Measurements from ENCODE around the gene ATG5.

The ATG5 gene

GRCh38 chr6:106324726-106325335, 729 bp downstream of the ATG5 start:
- Mint-ChIP-seq H3K27ac (peak overlapping the region; percentile 97), H3K9me3 (no peaks in the 10 kb centered on the region), H3K4me1 (ENCODE audit: low read depth) (peaks cover 33% of the 10 kb centered on the region), H3K36me3 (ENCODE audit: low read depth) (peaks cover 9% of the 10 kb centered on the region), H3K4me3 (peak overlapping the region; percentile 98), H3K27me3 (ENCODE audit: low read depth) (peaks cover 17% of the 10 kb centered on the region)

GRCh38 chr6:106321940-106322339, 3.6 kb downstream of the ATG5 start:
- Mint-ChIP-seq H3K9me3 (no peaks in the 10 kb centered on the region), H3K27me3 (ENCODE audit: low read depth) (peaks cover 6% of the 10 kb centered on the region), H3K27ac (no peak overlapping the region), H3K4me1 (ENCODE audit: low read depth) (peaks cover 45% of the 10 kb centered on the region), H3K36me3 (ENCODE audit: low read depth) (peaks cover 12% of the 10 kb centered on the region), H3K4me3 (no peak overlapping the region)

GRCh38 chr6:106318851-106319250, 6.7 kb downstream of the ATG5 start:
- no peaks in the 10 kb centered on the region for H3K9me3 Mint-ChIP-seq
- no peak overlapping the region for H3K27ac Mint-ChIP-seq
- H3K27me3 Mint-ChIP-seq (ENCODE audit: low read depth) = no peaks in the 10 kb centered on the region
- no peak overlapping the region for H3K4me3 Mint-ChIP-seq
- H3K4me1 Mint-ChIP-seq (ENCODE audit: low read depth) = peaks cover 43% of the 10 kb centered on the region
- peaks cover 16% of the 10 kb centered on the region for H3K36me3 Mint-ChIP-seq (ENCODE audit: low read depth)

GRCh38 chr6:106318061-106318460, 7.5 kb downstream of the ATG5 start:
- Mint-ChIP-seq H3K9me3 (no peaks in the 10 kb centered on the region), H3K4me3 (no peak overlapping the region), H3K27ac (no peak overlapping the region), H3K27me3 (ENCODE audit: low read depth) (no peaks in the 10 kb centered on the region), H3K36me3 (ENCODE audit: low read depth) (peaks cover 18% of the 10 kb centered on the region), H3K4me1 (ENCODE audit: low read depth) (peaks cover 42% of the 10 kb centered on the region)

- Mint-ChIP-seq H3K36me3 (ENCODE audit: low read depth) (peaks cover 29% of the 10 kb centered on the region), H3K27ac (no peak overlapping the region), H3K4me1 (ENCODE audit: low read depth) (peaks cover 47% of the 10 kb centered on the region), H3K4me3 (peak overlapping the region; percentile 8), H3K27me3 (ENCODE audit: low read depth) (no peaks in the 10 kb centered on the region), H3K9me3 (no peaks in the 10 kb centered on the region)
These were observed 9.2 kb downstream of the ATG5 start for GRCh38 chr6:106316375-106316766.

GRCh38 chr6:106315765-106316374, 9.7 kb downstream of the ATG5 start:
- H3K36me3 Mint-ChIP-seq (ENCODE audit: low read depth) = peaks cover 34% of the 10 kb centered on the region
- no peak overlapping the region for H3K27ac Mint-ChIP-seq
- H3K4me3 Mint-ChIP-seq = no peak overlapping the region
- H3K4me1 Mint-ChIP-seq (ENCODE audit: low read depth) = peaks cover 51% of the 10 kb centered on the region
- no peaks in the 10 kb centered on the region for H3K27me3 Mint-ChIP-seq (ENCODE audit: low read depth)
- H3K9me3 Mint-ChIP-seq = no peaks in the 10 kb centered on the region

- peaks cover 41% of the 10 kb centered on the region for H3K36me3 Mint-ChIP-seq (ENCODE audit: low read depth)
These were observed 15.7 kb downstream of the ATG5 start for GRCh38 chr6:106309766-106310373.

GRCh38 chr6:106308985-106309384, 16.6 kb downstream of the ATG5 start:
- Mint-ChIP-seq H3K4me3 (no peak overlapping the region), H3K4me1 (ENCODE audit: low read depth) (peaks cover 32% of the 10 kb centered on the region), H3K27me3 (ENCODE audit: low read depth) (no peaks in the 10 kb centered on the region), H3K9me3 (no peaks in the 10 kb centered on the region), H3K36me3 (ENCODE audit: low read depth) (peaks cover 42% of the 10 kb centered on the region), H3K27ac (no peak overlapping the region)

More at GRCh38 chr6:106309766-106310373, 15.7 kb downstream of the ATG5 start:
- no peak overlapping the region for H3K27ac Mint-ChIP-seq
- no peak overlapping the region for H3K4me3 Mint-ChIP-seq
- H3K9me3 Mint-ChIP-seq = no peaks in the 10 kb centered on the region
- no peaks in the 10 kb centered on the region for H3K27me3 Mint-ChIP-seq (ENCODE audit: low read depth)
- peaks cover 34% of the 10 kb centered on the region for H3K4me1 Mint-ChIP-seq (ENCODE audit: low read depth)

- Mint-ChIP-seq H3K27me3 (ENCODE audit: low read depth) (no peaks in the 10 kb centered on the region), H3K36me3 (ENCODE audit: low read depth) (peaks cover 24% of the 10 kb centered on the region), H3K27ac (no peak overlapping the region), H3K4me3 (no peak overlapping the region), H3K4me1 (ENCODE audit: low read depth) (peaks cover 12% of the 10 kb centered on the region), H3K9me3 (no peaks in the 10 kb centered on the region)
These were observed 19.8 kb downstream of the ATG5 start for GRCh38 chr6:106305740-106306139.

- H3K4me3 Mint-ChIP-seq = no peak overlapping the region
- no peaks in the 10 kb centered on the region for H3K27me3 Mint-ChIP-seq (ENCODE audit: low read depth)
- peaks cover 3% of the 10 kb centered on the region for H3K4me1 Mint-ChIP-seq (ENCODE audit: low read depth)
- no peak overlapping the region for H3K27ac Mint-ChIP-seq
- H3K9me3 Mint-ChIP-seq = no peaks in the 10 kb centered on the region
- H3K36me3 Mint-ChIP-seq (ENCODE audit: low read depth) = peaks cover 10% of the 10 kb centered on the region
These were observed 24.6 kb downstream of the ATG5 start for GRCh38 chr6:106300944-106301343.

- Mint-ChIP-seq H3K36me3 (ENCODE audit: low read depth) (peaks cover 7% of the 10 kb centered on the region), H3K27ac (no peak overlapping the region), H3K4me3 (no peak overlapping the region), H3K9me3 (no peaks in the 10 kb centered on the region), H3K4me1 (ENCODE audit: low read depth) (peaks cover 3% of the 10 kb centered on the region), H3K27me3 (ENCODE audit: low read depth) (no peaks in the 10 kb centered on the region)
These were observed 25.4 kb downstream of the ATG5 start for GRCh38 chr6:106300020-106300780.

- Mint-ChIP-seq H3K9me3 (peaks cover 11% of the 10 kb centered on the region), H3K36me3 (ENCODE audit: low read depth) (peaks cover 30% of the 10 kb centered on the region), H3K27ac (no peak overlapping the region), H3K4me1 (ENCODE audit: low read depth) (peaks cover 10% of the 10 kb centered on the region), H3K4me3 (no peak overlapping the region), H3K27me3 (ENCODE audit: low read depth) (no peaks in the 10 kb centered on the region)
These were observed 32.4 kb downstream of the ATG5 start for GRCh38 chr6:106293116-106293515.

GRCh38 chr6:106290954-106291353, 34.6 kb downstream of the ATG5 start:
- Mint-ChIP-seq H3K4me3 (no peak overlapping the region), H3K27ac (no peak overlapping the region), H3K9me3 (peaks cover 14% of the 10 kb centered on the region), H3K27me3 (ENCODE audit: low read depth) (no peaks in the 10 kb centered on the region), H3K36me3 (ENCODE audit: low read depth) (peaks cover 34% of the 10 kb centered on the region), H3K4me1 (ENCODE audit: low read depth) (peaks cover 11% of the 10 kb centered on the region)

- no peaks in the 10 kb centered on the region for H3K27me3 Mint-ChIP-seq (ENCODE audit: low read depth)
- H3K9me3 Mint-ChIP-seq = peaks cover 16% of the 10 kb centered on the region
- peaks cover 36% of the 10 kb centered on the region for H3K36me3 Mint-ChIP-seq (ENCODE audit: low read depth)
- H3K4me1 Mint-ChIP-seq (ENCODE audit: low read depth) = peaks cover 9% of the 10 kb centered on the region
- no peak overlapping the region for H3K27ac Mint-ChIP-seq
- H3K4me3 Mint-ChIP-seq = no peak overlapping the region
These were observed 35.5 kb downstream of the ATG5 start for GRCh38 chr6:106290032-106290431.

Measured in T-helper 1 cell treated with Interleukin-12 subunit alpha and Interleukin-12 subunit beta and Interleukin-4 antibody, amounts not matched to agents 30 μg/mL and 1 μg/mL, for 36 hours (primary cell).